Thyroid gland (tissue), 4 donors: ENCODE results near the gene TRIM33. TPM values are rescaled to one million over a fixed set of nuclear protein-coding genes. Genes with fewer than 3 reads are reported as not detected.

ENCODE experiments used
- DNase-seq, 2 donors: peaks; one replicate each; pipeline ENCODE4 v3.0.0-alpha.2; 2019
- H3K27ac ChIP-seq, 3 donors: fragments of 200-600 bp; sonication (generic); 1 replicate in 2 of 3; 2 replicates in 1 of 3; pipeline ENCODE4 v1.5.1; 2016 to 2019; ENCODE audit warnings: mild to moderate bottlenecking in 1 of 3, moderate library complexity in 1 of 3
- H3K27me3 ChIP-seq: fragments of 200-600 bp; sonication (generic); one replicate; pipeline ENCODE4 v1.5.1; 2019
- H3K36me3 ChIP-seq, 2 donors: fragments of 200-600 bp; sonication (generic); one replicate each; pipeline ENCODE4 v1.5.1; 2016 to 2019
- H3K4me1 ChIP-seq, 2 donors: fragments of 200-600 bp; sonication (generic); one replicate each; pipeline ENCODE4 v1.5.1; 2017 to 2019
- H3K4me3 ChIP-seq, 3 donors: fragments of 200-600 bp; sonication (generic); replicated peaks in 1 of 3; 1 replicate in 2 of 3; 2 replicates in 1 of 3; pipeline ENCODE4 v1.5.1; 2016; ENCODE audit warnings: mild to moderate bottlenecking in 1 of 3
- H3K9me3 ChIP-seq: fragments of 200-600 bp; sonication (generic); one replicate; pipeline ENCODE4 v1.5.1; 2017
- CTCF ChIP-seq, 6 experiments: fragments of 200-600 bp in 3 of 6; fragments of 450-650 bp in 3 of 6; sonication (generic) in 3 of 6; IDR thresholded peaks; one replicate each; pipeline ENCODE4 v1.5.1; 2016 to 2019; ENCODE audit warnings: antibody characterized with exemption in 6 of 6, mild to moderate bottlenecking in 2 of 6, inconsistent platforms in 1 of 6, moderate library complexity in 1 of 6
- POLR2A ChIP-seq, 2 donors: fragments of 450-650 bp; IDR thresholded peaks; one replicate each; pipeline ENCODE4 v1.6.1; 2017; ENCODE audit warnings: antibody characterized with exemption in 2 of 2, mild to moderate bottlenecking in 2 of 2, moderate library complexity in 1 of 2
- WGBS, 2 donors: methylation state at CpG; one replicate each; pipeline ENCODE4 v1.1.5; 2017; 5-methylcytosine and 5-hydroxymethylcytosine counted together
- intact Hi-C: fragments of 100-400 bp; cut with DNase I; formaldehyde crosslinking; loops from one replicate; pipeline ENCODE4 v1.15.1; 2023
- total RNA-seq, 4 donors: library from RNA; depleted of rRNA; stranded (reverse); fragments of >200 nt; gene quantifications; one replicate each; pipeline ENCODE4 v1.2.3, GENCODE V29; 2016

Gene TRIM33
- total RNA-seq, 4 donors from 2014 or later: 53.9 to 112 (median 58.0) TPM

- intact Hi-C loops: no loop called here
- H3K4me1 ChIP-seq: peaks cover 43 to 47% of the 10 kb centered on the region in 2 donors
- 75 to 77% methylated on average over 2 of the region's 2 CpGs for WGBS, 2 donors
- no peak overlapping the region for H3K4me3 ChIP-seq
- H3K9me3 ChIP-seq: no peaks in the 10 kb centered on the region
- H3K36me3 ChIP-seq: no peaks in the 10 kb centered on the region
- no peak overlapping the region for H3K27ac ChIP-seq
- no peaks in the 10 kb centered on the region for H3K27me3 ChIP-seq
- no peak for DNase-seq
- TF ChIP-seq CTCF (IDR thresholded peaks at IDR 0.05) (no peak), POLR2A (IDR thresholded peaks at IDR 0.05) (no peak)
These were observed 2.6 kb downstream of the TRIM33 start for GRCh38 chr1:114508386-114508898.

- H3K9me3 ChIP-seq: no peaks in the 10 kb centered on the region
- H3K27me3 ChIP-seq: no peaks in the 10 kb centered on the region
- no peak for TF ChIP-seq CTCF (IDR thresholded peaks at IDR 0.05)
- no peak for TF ChIP-seq POLR2A (IDR thresholded peaks at IDR 0.05)
- no peak overlapping the region for H3K4me3 ChIP-seq
- H3K36me3 ChIP-seq: no peaks in the 10 kb centered on the region
- no peak for DNase-seq
- intact Hi-C loops: no loop called here
- H3K27ac ChIP-seq: no peak overlapping the region
- H3K4me1 ChIP-seq: peaks cover 40 to 47% of the 10 kb centered on the region in 2 donors
- WGBS, 2 donors: 52 to 54% methylated on average over 3 of the region's 3 CpGs
These were observed 3.5 kb downstream of the TRIM33 start for GRCh38 chr1:114507513-114507912.

GRCh38 chr1:114505148-114505561, 5.8 kb downstream of the TRIM33 start:
- no peak overlapping the region for H3K4me3 ChIP-seq
- TF ChIP-seq POLR2A (IDR thresholded peaks at IDR 0.05): no peak
- TF ChIP-seq CTCF (IDR thresholded peaks at IDR 0.05): no peak
- no peaks in the 10 kb centered on the region for H3K36me3 ChIP-seq
- H3K9me3 ChIP-seq: no peaks in the 10 kb centered on the region
- no peaks in the 10 kb centered on the region for H3K27me3 ChIP-seq
- peaks cover 34 to 47% of the 10 kb centered on the region in 2 donors for H3K4me1 ChIP-seq
- intact Hi-C loops: no loop called here
- no peak for DNase-seq
- WGBS, 2 donors: 34 to 50% methylated on average over 2 of the region's 2 CpGs
- H3K27ac ChIP-seq: no peak overlapping the region

GRCh38 chr1:114503916-114504422, 7.0 kb downstream of the TRIM33 start:
- Histone ChIP-seq H3K27ac (no peak overlapping the region), H3K9me3 (no peaks in the 10 kb centered on the region), H3K4me3 (no peak overlapping the region), H3K4me1 (peaks cover 25 to 37% of the 10 kb centered on the region in 2 donors), H3K36me3 (no peaks in the 10 kb centered on the region), H3K27me3 (no peaks in the 10 kb centered on the region)
- whole genome bisulfite sequencing, 2 donors: 67 to 84% methylated on average over 7 of the region's 7 CpGs
- no peak for DNase-seq
- intact Hi-C loops: no loop called here
- TF ChIP-seq POLR2A (IDR thresholded peaks at IDR 0.05): no peak
- no peak for TF ChIP-seq CTCF (IDR thresholded peaks at IDR 0.05)

GRCh38 chr1:114502080-114502479, 8.9 kb downstream of the TRIM33 start:
- intact Hi-C loops: no loop called here
- no peak overlapping the region for H3K27ac ChIP-seq
- TF ChIP-seq POLR2A (IDR thresholded peaks at IDR 0.05) (no peak), CTCF (IDR thresholded peaks at IDR 0.05) (no peak)
- no peaks in the 10 kb centered on the region for H3K27me3 ChIP-seq
- no peak for DNase-seq
- H3K4me3 ChIP-seq: no peak overlapping the region
- H3K4me1 ChIP-seq: peaks cover 10 to 20% of the 10 kb centered on the region in 2 donors
- no peaks in the 10 kb centered on the region for H3K36me3 ChIP-seq
- no peaks in the 10 kb centered on the region for H3K9me3 ChIP-seq
